Measurements from ENCODE around the gene COL11A2.

The COL11A2 gene

GRCh38 chr6:33166811-33167210 lies 25.5 kb downstream of the COL11A2 start:
- Histone ChIP-seq H3K27ac (ENCODE audit: insufficient read depth in 1 of 2, low read depth in 1 of 2, low read length in 2 of 2, poor library complexity in 1 of 2, severe bottlenecking in 2 of 2) (no peak overlapping the region), H3K4me1 (ENCODE audit: control extremely low read depth in 1 of 4, control insufficient read depth in 4 of 4, insufficient read depth in 4 of 4, low read length in 3 of 4) (peaks cover 0 to 7% (median 3%) of the 10 kb centered on the region in 4 experiments), H3K36me3 (ENCODE audit: control insufficient read depth in 4 of 4, insufficient read depth in 4 of 4, low read length in 3 of 4) (no peaks in the 10 kb centered on the region), H3K9me3 (ENCODE audit: control extremely low read depth in 1 of 5, control insufficient read depth in 4 of 5, insufficient read depth in 2 of 5, low read depth in 1 of 5, low read length in 4 of 5) (no peaks in the 10 kb centered on the region), H3K27me3 (replicated peaks in 2 of 5; ENCODE audit: control insufficient read depth in 4 of 5, insufficient read depth in 5 of 5, low read length in 4 of 5) (peaks cover 0 to 5% (median 0%) of the 10 kb centered on the region in 5 experiments), H3K4me3 (ENCODE audit: control insufficient read depth in 1 of 7, extremely low read depth in 1 of 7, insufficient read depth in 4 of 7, low read depth in 2 of 7, low read length in 6 of 7) (no peak overlapping the region)
- WGBS (ENCODE audit: insufficient coverage), result 93% methylated on average over 5 of the region's 7 CpGs
- ChIA-PET POLR2A (no interaction called here), CTCF (interaction anchor here (1.0 kb wide), 1 partner anchor 103 kb away, joined by 3 read pairs; no protein-coding TSS in a partner anchor)
- no peak for DNase-seq

- Histone ChIP-seq H3K36me3 (ENCODE audit: control insufficient read depth in 4 of 4, insufficient read depth in 4 of 4, low read length in 3 of 4) (no peaks in the 10 kb centered on the region), H3K4me1 (ENCODE audit: control extremely low read depth in 1 of 4, control insufficient read depth in 4 of 4, insufficient read depth in 4 of 4, low read length in 3 of 4) (peaks cover 0 to 10% (median 5%) of the 10 kb centered on the region in 4 experiments), H3K27me3 (replicated peaks in 2 of 5; ENCODE audit: control insufficient read depth in 4 of 5, insufficient read depth in 5 of 5, low read length in 4 of 5) (peaks cover 0 to 5% (median 0%) of the 10 kb centered on the region in 5 experiments), H3K4me3 (ENCODE audit: control insufficient read depth in 1 of 7, extremely low read depth in 1 of 7, insufficient read depth in 4 of 7, low read depth in 2 of 7, low read length in 6 of 7) (no peak overlapping the region), H3K9me3 (ENCODE audit: control extremely low read depth in 1 of 5, control insufficient read depth in 4 of 5, insufficient read depth in 2 of 5, low read depth in 1 of 5, low read length in 4 of 5) (no peaks in the 10 kb centered on the region), H3K27ac (ENCODE audit: insufficient read depth in 1 of 2, low read depth in 1 of 2, low read length in 2 of 2, poor library complexity in 1 of 2, severe bottlenecking in 2 of 2) (no peak overlapping the region)
- CTCF ChIA-PET, result no interaction called here
- DNase-seq, result no peak
- POLR2A ChIA-PET, result no interaction called here
- WGBS (ENCODE audit: insufficient coverage), result 88% methylated on average over 3 of the region's 6 CpGs
These were observed 25.9 kb downstream of the COL11A2 start for GRCh38 chr6:33166363-33166762.

- POLR2A ChIA-PET, result no interaction called here
- no peaks in the 10 kb centered on the region for H3K9me3 ChIP-seq (ENCODE audit: control extremely low read depth in 1 of 5, control insufficient read depth in 4 of 5, insufficient read depth in 2 of 5, low read depth in 1 of 5, low read length in 4 of 5)
- WGBS (ENCODE audit: insufficient coverage), result 98% methylated on average over 15 of the region's 17 CpGs
- peaks cover 0 to 5% (median 0%) of the 10 kb centered on the region in 5 experiments for H3K27me3 ChIP-seq (replicated peaks in 2 of 5; ENCODE audit: control insufficient read depth in 4 of 5, insufficient read depth in 5 of 5, low read length in 4 of 5)
- no peak overlapping the region for H3K4me3 ChIP-seq (ENCODE audit: control insufficient read depth in 1 of 7, extremely low read depth in 1 of 7, insufficient read depth in 4 of 7, low read depth in 2 of 7, low read length in 6 of 7)
- H3K36me3 ChIP-seq (ENCODE audit: control insufficient read depth in 4 of 4, insufficient read depth in 4 of 4, low read length in 3 of 4), result no peaks in the 10 kb centered on the region
- H3K4me1 ChIP-seq (ENCODE audit: control extremely low read depth in 1 of 4, control insufficient read depth in 4 of 4, insufficient read depth in 4 of 4, low read length in 3 of 4), result peaks cover 0 to 16% (median 10%) of the 10 kb centered on the region in 4 experiments
- no peak overlapping the region for H3K27ac ChIP-seq (ENCODE audit: insufficient read depth in 1 of 2, low read depth in 1 of 2, low read length in 2 of 2, poor library complexity in 1 of 2, severe bottlenecking in 2 of 2)
- CTCF ChIA-PET, result interaction anchor here (7.0 kb wide), 1 partner anchor 9 kb away, joined by 62 read pairs; no protein-coding TSS in a partner anchor
- DNase-seq, result no peak
These were observed 26.5 kb downstream of the COL11A2 start for GRCh38 chr6:33165581-33166258.

GRCh38 chr6:33164665-33165373 lies 27.4 kb downstream of the COL11A2 start:
- Histone ChIP-seq H3K27ac (ENCODE audit: insufficient read depth in 1 of 2, low read depth in 1 of 2, low read length in 2 of 2, poor library complexity in 1 of 2, severe bottlenecking in 2 of 2) (no peak overlapping the region), H3K27me3 (replicated peaks in 2 of 5; ENCODE audit: control insufficient read depth in 4 of 5, insufficient read depth in 5 of 5, low read length in 4 of 5) (peaks cover 0 to 5% (median 0%) of the 10 kb centered on the region in 5 experiments), H3K4me1 (ENCODE audit: control extremely low read depth in 1 of 4, control insufficient read depth in 4 of 4, insufficient read depth in 4 of 4, low read length in 3 of 4) (peaks cover 0 to 20% (median 14%) of the 10 kb centered on the region in 4 experiments), H3K9me3 (ENCODE audit: control extremely low read depth in 1 of 5, control insufficient read depth in 4 of 5, insufficient read depth in 2 of 5, low read depth in 1 of 5, low read length in 4 of 5) (no peaks in the 10 kb centered on the region), H3K4me3 (ENCODE audit: control insufficient read depth in 1 of 7, extremely low read depth in 1 of 7, insufficient read depth in 4 of 7, low read depth in 2 of 7, low read length in 6 of 7) (no peak overlapping the region), H3K36me3 (ENCODE audit: control insufficient read depth in 4 of 4, insufficient read depth in 4 of 4, low read length in 3 of 4) (no peaks in the 10 kb centered on the region)
- DNase-seq, result no peak
- ChIA-PET CTCF (interaction anchor here (0.9 to 7.0 kb wide), 4 partner anchors 10 to 53 kb away, joined by 3 to 62 read pairs (median 4); no protein-coding TSS in a partner anchor), POLR2A (interaction anchor here (0.8 kb wide), 1 partner anchor 15 kb away, joined by 3 read pairs; no protein-coding TSS in a partner anchor)
- WGBS (ENCODE audit: insufficient coverage), result 88% methylated on average over 6 of the region's 14 CpGs

GRCh38 chr6:33164176-33164575 lies 28.1 kb downstream of the COL11A2 start:
- Histone ChIP-seq H3K36me3 (ENCODE audit: control insufficient read depth in 4 of 4, insufficient read depth in 4 of 4, low read length in 3 of 4) (no peaks in the 10 kb centered on the region), H3K27ac (ENCODE audit: insufficient read depth in 1 of 2, low read depth in 1 of 2, low read length in 2 of 2, poor library complexity in 1 of 2, severe bottlenecking in 2 of 2) (no peak overlapping the region), H3K4me1 (ENCODE audit: control extremely low read depth in 1 of 4, control insufficient read depth in 4 of 4, insufficient read depth in 4 of 4, low read length in 3 of 4) (peaks cover 0 to 20% (median 14%) of the 10 kb centered on the region in 4 experiments), H3K9me3 (ENCODE audit: control extremely low read depth in 1 of 5, control insufficient read depth in 4 of 5, insufficient read depth in 2 of 5, low read depth in 1 of 5, low read length in 4 of 5) (no peaks in the 10 kb centered on the region), H3K4me3 (ENCODE audit: control insufficient read depth in 1 of 7, extremely low read depth in 1 of 7, insufficient read depth in 4 of 7, low read depth in 2 of 7, low read length in 6 of 7) (no peak overlapping the region), H3K27me3 (replicated peaks in 2 of 5; ENCODE audit: control insufficient read depth in 4 of 5, insufficient read depth in 5 of 5, low read length in 4 of 5) (peaks cover 0 to 5% (median 0%) of the 10 kb centered on the region in 5 experiments)
- ChIA-PET POLR2A (interaction anchor here (0.8 kb wide), 1 partner anchor 14 kb away, joined by 3 read pairs; no protein-coding TSS in a partner anchor), CTCF (interaction anchor here (0.9 to 7.0 kb wide), 5 partner anchors 10 to 52 kb away, joined by 3 to 62 read pairs (median 4); no protein-coding TSS in a partner anchor)
- no peak for DNase-seq
- 71% methylated on average over 4 of the region's 10 CpGs for WGBS (ENCODE audit: insufficient coverage)

- H3K4me3 ChIP-seq (ENCODE audit: control insufficient read depth in 1 of 7, extremely low read depth in 1 of 7, insufficient read depth in 4 of 7, low read depth in 2 of 7, low read length in 6 of 7), result no peak overlapping the region
- H3K4me1 ChIP-seq (ENCODE audit: control extremely low read depth in 1 of 4, control insufficient read depth in 4 of 4, insufficient read depth in 4 of 4, low read length in 3 of 4), result peaks cover 0 to 20% (median 14%) of the 10 kb centered on the region in 4 experiments
- peaks cover 0 to 5% (median 0%) of the 10 kb centered on the region in 5 experiments for H3K27me3 ChIP-seq (replicated peaks in 2 of 5; ENCODE audit: control insufficient read depth in 4 of 5, insufficient read depth in 5 of 5, low read length in 4 of 5)
- 93% methylated on average over 9 of the region's 10 CpGs for WGBS (ENCODE audit: insufficient coverage)
- POLR2A ChIA-PET, result no interaction called here
- DNase-seq, result no peak
- no peaks in the 10 kb centered on the region for H3K9me3 ChIP-seq (ENCODE audit: control extremely low read depth in 1 of 5, control insufficient read depth in 4 of 5, insufficient read depth in 2 of 5, low read depth in 1 of 5, low read length in 4 of 5)
- no peak overlapping the region for H3K27ac ChIP-seq (ENCODE audit: insufficient read depth in 1 of 2, low read depth in 1 of 2, low read length in 2 of 2, poor library complexity in 1 of 2, severe bottlenecking in 2 of 2)
- CTCF ChIA-PET, result interaction anchor here (0.9 to 7.0 kb wide), 3 partner anchors 11 to 43 kb away, joined by 3 to 62 read pairs (median 4); no protein-coding TSS in a partner anchor
- no peaks in the 10 kb centered on the region for H3K36me3 ChIP-seq (ENCODE audit: control insufficient read depth in 4 of 4, insufficient read depth in 4 of 4, low read length in 3 of 4)
These were observed 28.7 kb downstream of the COL11A2 start for GRCh38 chr6:33163540-33163939.

Measured in common myeloid progenitor, CD34-positive (primary cell).